ENCODE results near the gene MAP3K9.

MAP3K9 gene

GRCh38 chr14:70788898-70789297 is 20.4 kb downstream of the MAP3K9 start:
- no peak for DNase-seq (ENCODE audit: low read depth in 2 of 2)

- DNase-seq (ENCODE audit: low read depth in 2 of 2) = no peak
Observed at GRCh38 chr14:70785556-70785955, 23.8 kb downstream of the MAP3K9 start.

GRCh38 chr14:70784886-70785285 is 24.4 kb downstream of the MAP3K9 start:
- DNase-seq (ENCODE audit: low read depth in 2 of 2) = no peak

- no peak for DNase-seq (ENCODE audit: low read depth in 2 of 2)
Observed at GRCh38 chr14:70782361-70782760, 27.0 kb downstream of the MAP3K9 start.

- DNase-seq (ENCODE audit: low read depth in 2 of 2) = no peak
Observed at GRCh38 chr14:70780396-70781075, 28.8 kb downstream of the MAP3K9 start.

GRCh38 chr14:70779667-70780066 is 29.6 kb downstream of the MAP3K9 start:
- no peak for DNase-seq (ENCODE audit: low read depth in 2 of 2)

GRCh38 chr14:70776197-70776596 is 33.1 kb downstream of the MAP3K9 start:
- DNase-seq (ENCODE audit: low read depth in 2 of 2) = no peak

GRCh38 chr14:70773182-70773862 is 36.0 kb downstream of the MAP3K9 start:
- DNase-seq (ENCODE audit: low read depth in 2 of 2) = no peak

- DNase-seq (ENCODE audit: low read depth in 2 of 2) = no peak
Observed at GRCh38 chr14:70771781-70772212, 37.5 kb downstream of the MAP3K9 start.

- no peak for DNase-seq (ENCODE audit: low read depth in 2 of 2)
Observed at GRCh38 chr14:70770490-70770889, 38.8 kb downstream of the MAP3K9 start.

- no peak for DNase-seq (ENCODE audit: low read depth in 2 of 2)
Observed at GRCh38 chr14:70759398-70759797, 49.9 kb downstream of the MAP3K9 start.

- DNase-seq (ENCODE audit: low read depth in 2 of 2) = no peak
Observed at GRCh38 chr14:70755655-70756054, 53.7 kb downstream of the MAP3K9 start.

GRCh38 chr14:70754991-70755390 is 54.3 kb downstream of the MAP3K9 start:
- DNase-seq (ENCODE audit: low read depth in 2 of 2) = no peak

- no peak for DNase-seq (ENCODE audit: low read depth in 2 of 2)
Observed at GRCh38 chr14:70753518-70753953, 55.8 kb downstream of the MAP3K9 start.

- no peak for DNase-seq (ENCODE audit: low read depth in 2 of 2)
Observed at GRCh38 chr14:70748422-70748821, 60.9 kb downstream of the MAP3K9 start.

- DNase-seq (ENCODE audit: low read depth in 2 of 2) = no peak
Observed at GRCh38 chr14:70744641-70745040, 64.7 kb downstream of the MAP3K9 start.

GRCh38 chr14:70742316-70742715 is 67.0 kb downstream of the MAP3K9 start:
- no peak for DNase-seq (ENCODE audit: low read depth in 2 of 2)

- DNase-seq (ENCODE audit: low read depth in 2 of 2) = no peak
Observed at GRCh38 chr14:70741482-70741881, 67.8 kb downstream of the MAP3K9 start.

- DNase-seq (ENCODE audit: low read depth in 2 of 2) = no peak
Observed at GRCh38 chr14:70735043-70735442, 74.3 kb downstream of the MAP3K9 start.

GRCh38 chr14:70731447-70732239 is 77.7 kb downstream of the MAP3K9 start:
- no peak for DNase-seq (ENCODE audit: low read depth in 2 of 2)

- DNase-seq (ENCODE audit: low read depth in 2 of 2) = no peak
Observed at GRCh38 chr14:70730393-70730792, 78.9 kb downstream of the MAP3K9 start.

- no peak for DNase-seq (ENCODE audit: low read depth in 2 of 2)
Observed at GRCh38 chr14:70726651-70727375, 82.5 kb downstream of the MAP3K9 start.
